ENCODE data around the gene PELI1.

PELI1 gene

GRCh38 chr2:64134813-64135212 lies 9.4 kb downstream of the PELI1 start:
- peaks cover 9% of the 10 kb centered on the region; the same call in 1 of the 2 replicates for H3F3A ChIP-seq (ENCODE audit: control insufficient read depth, insufficient read depth)
- no peaks in the 10 kb centered on the region for H3K9me2 ChIP-seq (replicated peaks; ENCODE audit: control insufficient read depth, low read length)
- H3K27me3 ChIP-seq (ENCODE audit: control insufficient read depth, low read length) = no peaks in the 10 kb centered on the region
- H4K20me1 ChIP-seq (ENCODE audit: control insufficient read depth, insufficient read depth, low read depth, low read length) = peaks cover 43% of the 10 kb centered on the region
- peaks cover 97% of the 10 kb centered on the region for H3K4me1 ChIP-seq (ENCODE audit: control insufficient read depth, low read length)
- H3K79me2 ChIP-seq (ENCODE audit: control insufficient read depth, low read length) = peaks cover 100% of the 10 kb centered on the region
- H3K9me3 ChIP-seq (ENCODE audit: control insufficient read depth, insufficient read depth, low read length) = no peaks in the 10 kb centered on the region
- peaks cover 94% of the 10 kb centered on the region for H3K36me3 ChIP-seq (ENCODE audit: control insufficient read depth, low read length)
- H3K4me3 ChIP-seq (ENCODE audit: low read length) = no peak overlapping the region
- no peak overlapping the region for H3K27ac ChIP-seq (ENCODE audit: low read depth, low read length)
- no peak for TF ChIP-seq CTCF (IDR thresholded peaks at IDR 0.05; ENCODE audit: low read depth, low read length, poor library complexity, severe bottlenecking)
- no peak for TF ChIP-seq EZH2phosphoT487 (IDR thresholded peaks at IDR 0.05; ENCODE audit: borderline replicate concordance, low read length)
- peak overlapping the region; percentile 90 for H3K4me2 ChIP-seq (ENCODE audit: low read length)

- Histone ChIP-seq H3K36me3 (ENCODE audit: control insufficient read depth, low read length) (peaks cover 91% of the 10 kb centered on the region), H3F3A (ENCODE audit: control insufficient read depth, insufficient read depth) (peaks cover 9% of the 10 kb centered on the region; the same call in 1 of the 2 replicates), H3K9me3 (ENCODE audit: control insufficient read depth, insufficient read depth, low read length) (no peaks in the 10 kb centered on the region), H3K4me1 (ENCODE audit: control insufficient read depth, low read length) (peaks cover 95% of the 10 kb centered on the region), H4K20me1 (ENCODE audit: control insufficient read depth, insufficient read depth, low read depth, low read length) (peaks cover 37% of the 10 kb centered on the region), H3K4me3 (ENCODE audit: low read length) (0 out of 2 replicates have a peak overlapping the region, but pooled peaks have one; percentile 2), H3K27ac (ENCODE audit: low read depth, low read length) (0 out of 2 replicates have a peak overlapping the region, but pooled peaks have one; percentile 1), H3K79me2 (ENCODE audit: control insufficient read depth, low read length) (peaks cover 100% of the 10 kb centered on the region), H3K27me3 (ENCODE audit: control insufficient read depth, low read length) (no peaks in the 10 kb centered on the region), H3K9me2 (replicated peaks; ENCODE audit: control insufficient read depth, low read length) (no peaks in the 10 kb centered on the region), H3K4me2 (ENCODE audit: low read length) (peak overlapping the region; percentile 9; the same call in 1 of the 2 replicates)
- TF ChIP-seq CTCF (IDR thresholded peaks at IDR 0.05; ENCODE audit: low read depth, low read length, poor library complexity, severe bottlenecking) (no peak), EZH2phosphoT487 (IDR thresholded peaks at IDR 0.05; ENCODE audit: borderline replicate concordance, low read length) (no peak)
Measured at GRCh38 chr2:64133828-64134227, 10.4 kb downstream of the PELI1 start.

GRCh38 chr2:64133354-64133753 lies 10.9 kb downstream of the PELI1 start:
- peaks cover 95% of the 10 kb centered on the region for H3K4me1 ChIP-seq (ENCODE audit: control insufficient read depth, low read length)
- peaks cover 9% of the 10 kb centered on the region; the same call in 1 of the 2 replicates for H3F3A ChIP-seq (ENCODE audit: control insufficient read depth, insufficient read depth)
- H3K4me2 ChIP-seq (ENCODE audit: low read length) = peak overlapping the region; percentile 9
- no peaks in the 10 kb centered on the region for H3K9me3 ChIP-seq (ENCODE audit: control insufficient read depth, insufficient read depth, low read length)
- peaks cover 100% of the 10 kb centered on the region for H3K79me2 ChIP-seq (ENCODE audit: control insufficient read depth, low read length)
- no peaks in the 10 kb centered on the region for H3K27me3 ChIP-seq (ENCODE audit: control insufficient read depth, low read length)
- H3K27ac ChIP-seq (ENCODE audit: low read depth, low read length) = no peak overlapping the region
- no peaks in the 10 kb centered on the region for H3K9me2 ChIP-seq (replicated peaks; ENCODE audit: control insufficient read depth, low read length)
- H3K4me3 ChIP-seq (ENCODE audit: low read length) = 0 out of 2 replicates have a peak overlapping the region, but pooled peaks have one; percentile 2
- peaks cover 32% of the 10 kb centered on the region for H4K20me1 ChIP-seq (ENCODE audit: control insufficient read depth, insufficient read depth, low read depth, low read length)
- TF ChIP-seq CTCF (IDR thresholded peaks at IDR 0.05; ENCODE audit: low read depth, low read length, poor library complexity, severe bottlenecking) = no peak
- TF ChIP-seq EZH2phosphoT487 (IDR thresholded peaks at IDR 0.05; ENCODE audit: borderline replicate concordance, low read length) = no peak
- H3K36me3 ChIP-seq (ENCODE audit: control insufficient read depth, low read length) = peaks cover 91% of the 10 kb centered on the region

Data from DOHH2 (cell line).